Measurements from ENCODE around the gene SORCS2. TPM values are rescaled to one million over a fixed set of nuclear protein-coding genes. Genes with fewer than 3 reads are reported as not detected.

SORCS2 gene
- total RNA-seq, 2 donors from 2014 or later = 1.0 to 4.4 TPM

GRCh38 chr4:7260569-7260968 is 68.2 kb downstream of the SORCS2 start:
- 92% methylated on average over 7 of the region's 7 CpGs for WGBS
- no peak for DNase-seq (ENCODE audit: low spot score)
- no peaks in the 10 kb centered on the region for H3K9me3 ChIP-seq
- H3K4me1 ChIP-seq (replicated peaks) = no peaks in the 10 kb centered on the region
- intact Hi-C loops (cut with DNase I) = no loop called here
- H3K4me3 ChIP-seq = no peak overlapping the region
- TF ChIP-seq, protein P1, sequence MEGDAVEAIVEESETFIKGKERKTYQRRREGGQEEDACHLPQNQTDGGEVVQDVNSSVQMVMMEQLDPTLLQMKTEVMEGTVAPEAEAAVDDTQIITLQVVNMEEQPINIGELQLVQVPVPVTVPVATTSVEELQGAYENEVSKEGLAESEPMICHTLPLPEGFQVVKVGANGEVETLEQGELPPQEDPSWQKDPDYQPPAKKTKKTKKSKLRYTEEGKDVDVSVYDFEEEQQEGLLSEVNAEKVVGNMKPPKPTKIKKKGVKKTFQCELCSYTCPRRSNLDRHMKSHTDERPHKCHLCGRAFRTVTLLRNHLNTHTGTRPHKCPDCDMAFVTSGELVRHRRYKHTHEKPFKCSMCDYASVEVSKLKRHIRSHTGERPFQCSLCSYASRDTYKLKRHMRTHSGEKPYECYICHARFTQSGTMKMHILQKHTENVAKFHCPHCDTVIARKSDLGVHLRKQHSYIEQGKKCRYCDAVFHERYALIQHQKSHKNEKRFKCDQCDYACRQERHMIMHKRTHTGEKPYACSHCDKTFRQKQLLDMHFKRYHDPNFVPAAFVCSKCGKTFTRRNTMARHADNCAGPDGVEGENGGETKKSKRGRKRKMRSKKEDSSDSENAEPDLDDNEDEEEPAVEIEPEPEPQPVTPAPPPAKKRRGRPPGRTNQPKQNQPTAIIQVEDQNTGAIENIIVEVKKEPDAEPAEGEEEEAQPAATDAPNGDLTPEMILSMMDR (IDR thresholded peaks at IDR 0.05) = no peak
- TF ChIP-seq POLR2AphosphoS5 (IDR thresholded peaks at IDR 0.05) (no peak), POLR2A (IDR thresholded peaks at IDR 0.05) (no peak)
- H3K36me3 ChIP-seq = no peaks in the 10 kb centered on the region
- H3K27me3 ChIP-seq (replicated peaks; ENCODE audit: insufficient read depth) = no peaks in the 10 kb centered on the region
- H3K27ac ChIP-seq = no peak overlapping the region

GRCh38 chr4:7261087-7261486 is 68.7 kb downstream of the SORCS2 start:
- no peak for TF ChIP-seq POLR2A (IDR thresholded peaks at IDR 0.05)
- TF ChIP-seq, protein P1 (IDR thresholded peaks at IDR 0.05) = no peak
- TF ChIP-seq POLR2AphosphoS5 (IDR thresholded peaks at IDR 0.05) = no peak
- DNase-seq (ENCODE audit: low spot score) = no peak
- Histone ChIP-seq H3K27me3 (replicated peaks; ENCODE audit: insufficient read depth) (no peaks in the 10 kb centered on the region), H3K36me3 (no peaks in the 10 kb centered on the region), H3K27ac (no peak overlapping the region), H3K4me3 (no peak overlapping the region), H3K4me1 (replicated peaks) (no peaks in the 10 kb centered on the region), H3K9me3 (no peaks in the 10 kb centered on the region)
- WGBS = 14% methylated on average over 8 of the region's 8 CpGs
- intact Hi-C loops (cut with DNase I) = no loop called here

GRCh38 chr4:7261536-7261935 is 69.2 kb downstream of the SORCS2 start:
- Histone ChIP-seq H3K9me3 (no peaks in the 10 kb centered on the region), H3K4me3 (no peak overlapping the region), H3K27ac (no peak overlapping the region), H3K36me3 (no peaks in the 10 kb centered on the region), H3K4me1 (replicated peaks) (no peaks in the 10 kb centered on the region), H3K27me3 (replicated peaks; ENCODE audit: insufficient read depth) (no peaks in the 10 kb centered on the region)
- no peak for DNase-seq (ENCODE audit: low spot score)
- 56% methylated on average over 6 of the region's 6 CpGs for WGBS
- intact Hi-C loops (cut with DNase I) = no loop called here
- TF ChIP-seq POLR2AphosphoS5 (IDR thresholded peaks at IDR 0.05) (no peak), POLR2A (IDR thresholded peaks at IDR 0.05) (no peak)
- TF ChIP-seq, protein P1 (IDR thresholded peaks at IDR 0.05) = no peak

DNA sequence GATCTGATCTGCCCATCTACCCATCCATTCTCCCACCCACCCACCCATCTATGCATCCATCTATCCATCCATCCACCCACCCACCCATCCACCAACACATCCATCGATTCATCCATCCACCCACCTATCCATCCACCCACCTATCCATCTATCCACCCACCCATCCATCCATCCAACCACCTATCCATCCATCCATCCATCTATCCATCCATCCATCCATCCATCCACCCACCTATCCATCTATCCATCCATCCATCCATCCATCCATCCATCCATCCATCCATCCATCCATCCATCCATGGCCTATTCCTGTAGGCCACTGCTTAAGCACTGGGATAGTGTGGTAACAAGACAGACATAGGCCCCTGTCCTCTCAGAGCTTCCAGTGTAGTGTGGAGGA is 69.8 kb downstream of the SORCS2 start:
- Histone ChIP-seq H3K27me3 (replicated peaks; ENCODE audit: insufficient read depth) (no peaks in the 10 kb centered on the region), H3K4me3 (no peak overlapping the region), H3K4me1 (replicated peaks) (no peaks in the 10 kb centered on the region), H3K36me3 (no peaks in the 10 kb centered on the region), H3K9me3 (no peaks in the 10 kb centered on the region), H3K27ac (no peak overlapping the region)
- intact Hi-C loops (cut with DNase I) = no loop called here
- DNase-seq (ENCODE audit: low spot score) = no peak
- WGBS = 85% methylated on average over 1 of the region's 1 CpG
- TF ChIP-seq, protein P1 (IDR thresholded peaks at IDR 0.05) = no peak
- no peak for TF ChIP-seq POLR2A (IDR thresholded peaks at IDR 0.05)
- TF ChIP-seq POLR2AphosphoS5 (IDR thresholded peaks at IDR 0.05) = no peak

DNA sequence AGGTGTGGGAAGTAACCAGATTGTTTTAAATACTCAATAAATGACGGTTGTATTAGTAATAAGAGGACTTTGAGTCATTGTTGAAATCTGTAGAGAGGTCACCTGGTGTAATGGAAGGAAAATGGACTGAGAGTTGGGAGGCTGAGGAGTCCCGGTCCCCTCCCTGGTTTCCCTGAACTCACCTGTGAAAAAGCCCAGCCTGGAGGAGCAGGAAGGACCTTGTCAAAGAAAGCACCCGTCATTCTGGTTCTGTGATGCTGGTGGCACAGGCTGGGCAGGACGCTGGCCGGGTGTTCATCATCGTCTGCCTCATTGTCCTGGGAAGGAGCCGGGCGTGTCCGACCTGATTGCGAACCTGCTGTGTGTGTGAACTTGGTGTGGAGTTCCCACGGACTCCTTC is 70.8 kb downstream of the SORCS2 start:
- Histone ChIP-seq H3K4me1 (replicated peaks) (no peaks in the 10 kb centered on the region), H3K36me3 (no peaks in the 10 kb centered on the region), H3K4me3 (no peak overlapping the region), H3K9me3 (no peaks in the 10 kb centered on the region), H3K27me3 (replicated peaks; ENCODE audit: insufficient read depth) (no peaks in the 10 kb centered on the region), H3K27ac (no peak overlapping the region)
- intact Hi-C loops (cut with DNase I) = no loop called here
- WGBS = 52% methylated on average over 11 of the region's 11 CpGs
- no peak for DNase-seq (ENCODE audit: low spot score)
- TF ChIP-seq POLR2A (IDR thresholded peaks at IDR 0.05) = no peak
- TF ChIP-seq, protein P1 (IDR thresholded peaks at IDR 0.05) = no peak
- no peak for TF ChIP-seq POLR2AphosphoS5 (IDR thresholded peaks at IDR 0.05)

Data from prostate gland (tissue), 2 donors.